HepG2 (cell line): ENCODE data around the gene B4GALT2.

Experiments
- JUNB ChIP-seq: sonication (generic); formaldehyde crosslinking; IDR thresholded peaks from 2 replicates; pipeline ENCODE4 v1.8.0; 2022; ENCODE audit warnings: missing genetic modification reagents, mild to moderate bottlenecking, borderline replicate concordance
- MTF1 ChIP-seq: sonication (generic); formaldehyde crosslinking; IDR thresholded peaks from 2 replicates; pipeline ENCODE4 v1.5.0; 2020; ENCODE audit warnings: missing genetic modification reagents
- TAF1 ChIP-seq: sonication (generic); formaldehyde crosslinking; IDR thresholded peaks from 2 replicates; pipeline ENCODE4 v1.4.0; 2020; ENCODE audit warnings: missing genetic modification reagents

DNA sequence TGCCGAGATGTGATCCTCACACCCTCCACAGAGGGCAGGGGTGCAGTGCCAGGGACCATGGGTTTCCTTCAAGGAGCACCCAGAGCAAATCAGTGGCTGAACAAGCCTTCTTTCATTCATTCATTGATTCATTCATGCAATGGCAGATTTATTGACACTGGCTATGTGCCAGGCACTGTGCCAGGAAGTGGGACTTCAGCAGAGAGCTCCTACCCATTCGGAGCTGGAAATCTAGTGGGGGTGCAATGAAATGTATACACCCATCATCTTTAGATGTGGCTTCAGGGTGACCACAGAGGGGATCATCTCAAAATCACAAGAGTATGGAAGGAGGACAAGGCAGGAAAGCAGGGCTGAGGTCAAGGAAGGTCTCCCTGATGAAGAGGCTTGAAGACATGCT lies 33.4 kb downstream of the B4GALT2 start:
- TF ChIP-seq TAF1 (CRISPR knock-in tag) = no peak
- TF ChIP-seq JUNB = no peak
- no peak for TF ChIP-seq MTF1 (CRISPR knock-in tag)
